GM23338 (cell line): ENCODE measurements around the gene R3HDM4. TPM values are rescaled to one million over a fixed set of nuclear protein-coding genes. Genes with fewer than 3 reads are reported as not detected.

Experiments used
- ATAC-seq: fragments of 200-7000 bp; cut with Tn5 transposase; 3 replicates; pipeline ENCODE4 v1.9.1; 2020
- DNase-seq: peaks from one replicate; pipeline ENCODE4 v3.0.0-alpha.2; 2015; ENCODE audit warnings: low spot score
- H2AFZ ChIP-seq: fragments of 200-600 bp; sonication (generic); 2 replicates; pipeline ENCODE4 v1.8.0; 2016; ENCODE audit warnings: antibody characterized with exemption, mild to moderate bottlenecking, moderate library complexity
- H3F3A ChIP-seq: fragments of 200-600 bp; sonication (generic); replicated peaks from 2 replicates; pipeline ENCODE4 v1.8.0; 2017; ENCODE audit warnings: antibody characterized with exemption, mixed run types, low read depth
- H3K27ac ChIP-seq: fragments of 200-600 bp; sonication (generic); 2 replicates; pipeline ENCODE4 v1.6.1; 2016; ENCODE audit warnings: low read depth
- H3K27me3 ChIP-seq: fragments of 200-600 bp; sonication (generic); 2 replicates; pipeline ENCODE4 v1.8.0; 2016; ENCODE audit warnings: mild to moderate bottlenecking, mixed run types, moderate library complexity; ENCODE audit not compliant: insufficient read depth
- H3K36me3 ChIP-seq: fragments of 200-600 bp; sonication (generic); 2 replicates; pipeline ENCODE4 v1.8.0; 2016; ENCODE audit warnings: mild to moderate bottlenecking; ENCODE audit not compliant: insufficient read depth
- H3K4me1 ChIP-seq: fragments of 200-600 bp; sonication (generic); 2 replicates; pipeline ENCODE4 v1.8.0; 2016; ENCODE audit warnings: mild to moderate bottlenecking, moderate library complexity; ENCODE audit not compliant: insufficient read depth
- H3K4me2 ChIP-seq: fragments of 200-600 bp; sonication (generic); 2 replicates; pipeline ENCODE4 v1.7.1; 2017; ENCODE audit warnings: mixed run types
- H3K4me3 ChIP-seq: fragments of 200-600 bp; sonication (generic); 2 replicates; pipeline ENCODE4 v1.6.1; 2016; ENCODE audit warnings: mixed run types
- H3K79me2 ChIP-seq: fragments of 200-600 bp; sonication (generic); replicated peaks from 2 replicates; pipeline ENCODE4 v1.8.0; 2017; ENCODE audit warnings: mild to moderate bottlenecking; ENCODE audit not compliant: insufficient read depth
- H3K9me2 ChIP-seq: fragments of 200-600 bp; sonication (generic); 2 replicates; pipeline ENCODE4 v1.8.0; 2017; ENCODE audit not compliant: insufficient read depth
- H4K20me1 ChIP-seq: fragments of 200-600 bp; sonication (generic); replicated peaks from 2 replicates; pipeline ENCODE4 v1.8.0; 2017; ENCODE audit warnings: mild to moderate bottlenecking; ENCODE audit not compliant: insufficient read depth
- H3K27ac Mint-ChIP-seq: 2 replicates; pipeline ENCODE4 v1.8.0; 2020; ENCODE audit warnings: inconsistent platforms, mild to moderate bottlenecking, moderate library complexity, mixed read lengths
- H3K27me3 Mint-ChIP-seq: 3 replicates; pipeline ENCODE4 v1.8.0; 2022; ENCODE audit warnings: low read depth, mild to moderate bottlenecking, moderate library complexity, mixed read lengths, inconsistent platforms; ENCODE audit not compliant: insufficient read depth, poor library complexity
- H3K36me3 Mint-ChIP-seq: 3 replicates; pipeline ENCODE4 v1.8.0; 2021; ENCODE audit warnings: low read depth, mild to moderate bottlenecking, inconsistent platforms, moderate library complexity, mixed read lengths
- H3K4me1 Mint-ChIP-seq: 3 replicates; pipeline ENCODE4 v1.8.0; 2020; ENCODE audit warnings: mild to moderate bottlenecking, inconsistent platforms, mixed read lengths
- H3K4me3 Mint-ChIP-seq: 3 replicates; pipeline ENCODE4 v1.8.0; 2021; ENCODE audit warnings: moderate library complexity, mild to moderate bottlenecking, inconsistent platforms, mixed read lengths
- H3K9me3 Mint-ChIP-seq: 3 replicates; pipeline ENCODE4 v1.8.0; 2020; ENCODE audit warnings: moderate library complexity, mild to moderate bottlenecking, inconsistent platforms, mixed read lengths
- CTCF ChIP-seq, 2 experiments: fragments of 200-600 bp in 1 of 2; sonication (generic) in 1 of 2; conservative IDR thresholded peaks; 2 replicates each; pipeline versions ENCODE4 v1.5.1 to v1.6.1; 2016 to 2017; ENCODE audit warnings: antibody characterized with exemption in 2 of 2, low read depth in 2 of 2, mild to moderate bottlenecking in 2 of 2, moderate library complexity in 1 of 2
- ETS1 ChIP-seq: IDR thresholded peaks from 2 replicates; pipeline ENCODE4 v1.6.1; 2016; ENCODE audit warnings: antibody characterized with exemption
- EZH2phosphoT487 ChIP-seq: fragments of 200-600 bp; sonication (generic); IDR thresholded peaks from one replicate; pipeline ENCODE4 v1.8.1; 2018; ENCODE audit warnings: antibody characterized with exemption; ENCODE audit not compliant: unreplicated experiment
- JUNB ChIP-seq: IDR thresholded peaks from one replicate; pipeline ENCODE4 v1.6.1; 2016; ENCODE audit warnings: antibody characterized with exemption; ENCODE audit not compliant: unreplicated experiment
- NANOG ChIP-seq: IDR thresholded peaks from 2 replicates; pipeline ENCODE4 v1.6.1; 2016; ENCODE audit warnings: antibody characterized with exemption, borderline replicate concordance
- REST ChIP-seq: IDR thresholded peaks from one replicate; pipeline ENCODE4 v1.6.1; 2018; ENCODE audit warnings: antibody characterized with exemption; ENCODE audit not compliant: unreplicated experiment
- ZNF114 ChIP-seq: fragments of 250-450 bp; sonication (Bioruptor Pico); IDR thresholded peaks from 2 replicates; pipeline ENCODE4 v1.5.0; 2020; ENCODE audit warnings: mild to moderate bottlenecking, moderate library complexity
- ZNF331 ChIP-seq: fragments of 250-450 bp; sonication (Bioruptor Pico); IDR thresholded peaks from 2 replicates; pipeline ENCODE4 v1.5.0; 2020; ENCODE audit warnings: low read depth, mild to moderate bottlenecking, moderate library complexity
- polyA plus RNA-seq: library from polyadenylated mRNA; unstranded; fragments of >200 nt; fragmentation: Nextera tagmentation; extraction: Ambion mirVana; gene quantifications from 2 replicates; pipeline ENCODE4 v1.2.1, GENCODE V29; 2016
- total RNA-seq: library from RNA; depleted of rRNA; stranded (reverse); fragments of >200 nt; shearing (Covaris generic); gene quantifications from 2 replicates; pipeline ENCODE4 v1.2.3, GENCODE V29; 2014

The R3HDM4 gene
- total and polyA plus RNA-seq, 2 experiments from 2014 or later = 76.5 to 87.1 TPM

GRCh38 chr19:947090-947706 is 34.2 kb upstream of the R3HDM4 start:
- Histone ChIP-seq H4K20me1 (peaks cover 5% of the 10 kb centered on the region), H2AFZ (no peak overlapping the region), H3K79me2 (peaks cover 38% of the 10 kb centered on the region), H3K27me3 (no peaks in the 10 kb centered on the region), H3K9me2 (no peaks in the 10 kb centered on the region), H3K36me3 (no peaks in the 10 kb centered on the region), H3K27ac (no peak overlapping the region), H3K4me1 (no peaks in the 10 kb centered on the region), H3K4me2 (no peak overlapping the region), H3K4me3 (no peak overlapping the region), H3F3A (no peaks in the 10 kb centered on the region)
- H3K4me1 Mint-ChIP-seq = no peaks in the 10 kb centered on the region
- DNase-seq = no peak
- TF ChIP-seq JUNB (no peak), ZNF331 (no peak), ZNF114 (CRISPR knock-in tag) (no peak), CTCF (conservative IDR thresholded peaks at IDR 0.05; ENCODE audit: low read depth in 2 of 2) (no peak), EZH2phosphoT487 (no peak), REST (no peak), ETS1 (no peak), NANOG (no peak)
- H3K36me3 Mint-ChIP-seq = peaks cover 20% of the 10 kb centered on the region
- no peaks in the 10 kb centered on the region for H3K9me3 Mint-ChIP-seq
- peaks cover 17% of the 10 kb centered on the region for H3K27me3 Mint-ChIP-seq
- no peak overlapping the region for H3K4me3 Mint-ChIP-seq
- no peak overlapping the region for H3K27ac Mint-ChIP-seq
- ATAC-seq = no peak
